HL-60/S4 (cell line): ENCODE measurements around the gene GSK3A.

Experiments used
- in situ Hi-C: fragments of 300-500 bp; cut with MboI; formaldehyde crosslinking; loops from 2 replicates; pipeline ENCODE4 v1.14.3; 2022; ENCODE audit warnings: low sequenced_read_pairs

The GSK3A gene

DNA sequence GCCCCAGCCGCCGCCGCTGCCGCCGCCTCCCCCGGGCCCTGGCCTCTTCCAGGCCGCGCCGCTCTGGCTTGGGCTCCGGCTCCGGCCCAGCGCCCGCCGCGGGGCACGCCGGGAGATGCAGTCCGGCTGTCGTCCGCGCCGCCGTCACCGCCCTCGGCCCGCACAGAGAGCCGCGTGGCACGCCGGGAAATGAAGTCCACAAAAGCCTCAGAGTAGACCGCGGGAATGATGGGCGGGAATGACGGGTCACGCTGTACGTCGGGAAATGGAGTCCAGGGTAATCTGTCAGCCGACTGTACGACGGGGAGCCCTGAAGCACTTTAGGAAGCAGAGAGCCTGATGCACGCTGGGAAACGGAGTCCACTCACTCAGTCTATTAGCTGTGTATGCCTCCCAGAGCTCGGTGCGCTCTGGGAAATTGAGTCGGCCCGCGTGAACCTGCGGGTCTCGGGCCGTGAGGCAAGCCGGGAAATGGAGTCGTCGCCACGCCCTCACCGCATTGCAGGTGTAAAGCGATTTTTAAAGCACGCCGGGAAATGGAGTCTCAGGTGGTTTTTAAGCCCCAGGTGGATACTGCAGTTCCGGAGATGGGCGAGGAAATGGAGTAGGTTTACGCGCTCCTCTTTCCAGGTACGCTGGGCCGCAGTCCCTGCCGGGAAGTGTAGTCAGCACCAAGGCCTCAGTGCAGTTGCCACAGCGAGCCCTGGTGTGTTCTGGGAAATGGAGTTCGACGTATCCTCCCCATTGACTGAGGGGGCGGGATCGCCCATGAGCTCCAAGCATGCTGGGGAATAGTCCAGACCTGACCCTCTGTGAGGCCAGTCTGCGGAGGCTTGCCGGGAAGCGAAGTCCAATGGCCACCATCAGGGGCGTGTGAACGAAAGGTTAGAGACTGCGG lies at the start of gene GSK3A:
TSS of gene GSK3A (minus strand) at position 91 of the 898 bp plus-strand sequence. CDS start 137 bp downstream, outside the sequence.
- in situ Hi-C loops = no loop called here

DNA sequence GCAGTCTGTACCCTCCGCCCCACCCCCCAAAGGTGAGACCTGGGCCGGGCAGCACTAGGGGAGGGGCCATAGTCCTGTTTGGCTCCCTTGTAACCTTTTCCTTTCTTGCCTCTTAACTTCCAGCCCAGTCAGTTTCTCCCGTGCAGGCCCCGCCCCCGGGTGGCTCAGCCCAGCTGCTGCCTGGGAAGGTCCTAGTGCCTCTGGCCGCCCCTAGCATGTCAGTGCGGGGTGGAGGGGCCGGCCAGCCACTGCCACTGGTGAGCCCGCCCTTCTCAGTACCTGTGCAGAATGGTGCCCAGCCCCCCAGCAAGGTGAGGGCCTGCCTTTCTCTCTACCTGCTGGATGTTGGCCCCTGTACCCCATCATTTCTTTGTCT lies 49.0 kb upstream of the GSK3A start:
- in situ Hi-C loops = no loop called here

DNA sequence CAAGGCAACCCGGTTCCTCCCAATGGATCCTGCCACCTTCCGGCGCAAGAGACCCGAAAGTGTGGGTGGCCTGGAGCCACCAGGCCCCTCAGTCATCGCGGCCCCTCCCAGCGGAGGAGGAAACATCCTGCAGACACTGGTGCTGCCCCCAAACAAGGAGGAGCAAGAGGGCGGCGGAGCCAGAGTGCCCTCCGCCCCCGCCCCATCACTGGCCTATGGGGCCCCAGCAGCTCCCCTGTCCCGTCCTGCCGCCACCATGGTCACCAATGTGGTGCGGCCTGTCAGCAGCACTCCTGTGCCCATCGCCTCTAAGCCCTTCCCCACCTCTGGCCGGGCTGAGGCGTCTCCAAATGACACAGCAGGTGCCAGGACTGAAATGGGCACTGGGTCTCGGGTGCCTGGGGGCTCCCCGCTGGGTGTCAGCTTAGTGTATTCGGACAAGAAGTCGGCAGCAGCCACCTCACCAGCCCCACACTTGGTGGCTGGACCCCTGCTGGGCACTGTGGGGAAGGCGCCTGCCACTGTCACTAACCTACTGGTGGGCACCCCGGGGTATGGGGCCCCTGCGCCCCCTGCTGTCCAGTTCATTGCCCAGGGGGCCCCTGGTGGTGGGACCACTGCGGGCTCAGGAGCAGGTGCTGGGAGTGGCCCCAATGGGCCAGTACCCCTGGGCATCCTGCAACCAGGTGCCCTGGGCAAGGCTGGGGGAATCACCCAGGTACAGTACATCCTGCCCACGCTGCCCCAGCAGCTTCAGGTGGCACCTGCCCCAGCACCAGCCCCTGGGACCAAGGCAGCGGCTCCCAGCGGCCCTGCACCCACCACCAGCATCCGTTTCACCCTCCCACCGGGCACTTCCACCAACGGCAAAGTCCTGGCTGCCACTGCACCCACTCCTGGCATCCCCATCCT lies 48.4 kb upstream of the GSK3A start:
- in situ Hi-C loops = no loop called here

DNA sequence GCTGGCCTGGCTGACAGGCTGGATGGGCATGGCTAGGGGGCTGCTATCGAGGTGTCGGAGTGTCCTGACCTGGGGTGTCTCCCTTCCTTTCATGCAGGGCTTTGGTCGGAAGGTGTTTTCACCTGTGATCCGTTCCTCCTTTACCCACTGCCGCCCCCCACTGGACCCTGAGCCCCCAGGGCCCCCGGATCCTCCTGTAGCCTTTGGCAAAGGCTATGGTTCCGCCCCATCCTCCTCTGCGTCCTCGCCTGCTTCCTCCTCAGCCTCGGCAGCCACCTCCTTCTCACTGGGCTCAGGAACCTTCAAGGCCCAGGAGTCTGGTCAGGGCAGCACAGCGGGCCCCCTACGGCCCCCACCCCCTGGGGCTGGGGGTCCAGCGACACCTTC lies 47.7 kb upstream of the GSK3A start:
- in situ Hi-C loops = no loop called here

DNA sequence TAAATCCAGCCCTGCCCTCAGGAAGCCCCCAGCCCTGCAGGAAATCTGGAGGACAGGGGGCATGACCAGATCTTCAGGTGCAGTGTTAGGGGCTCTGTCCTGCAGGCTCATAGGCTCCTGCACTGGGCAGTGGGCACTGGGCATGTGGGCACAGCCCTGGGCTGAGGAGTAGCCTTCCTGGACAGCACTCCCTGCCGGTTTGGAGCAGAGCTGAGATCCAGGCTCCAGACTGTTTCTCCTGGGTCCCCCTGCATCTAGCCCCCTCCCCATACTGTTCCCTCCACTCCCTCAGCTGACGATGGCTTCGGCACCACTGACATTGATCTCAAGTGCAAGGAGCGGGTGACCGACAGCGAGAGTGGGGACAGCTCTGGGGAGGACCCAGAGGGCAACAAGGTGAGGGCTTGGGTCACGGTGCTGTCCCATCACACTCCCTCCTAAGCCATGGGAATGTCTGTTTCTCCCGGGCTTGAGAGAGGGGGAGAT lies 47.2 kb upstream of the GSK3A start:
- in situ Hi-C loops = no loop called here

DNA sequence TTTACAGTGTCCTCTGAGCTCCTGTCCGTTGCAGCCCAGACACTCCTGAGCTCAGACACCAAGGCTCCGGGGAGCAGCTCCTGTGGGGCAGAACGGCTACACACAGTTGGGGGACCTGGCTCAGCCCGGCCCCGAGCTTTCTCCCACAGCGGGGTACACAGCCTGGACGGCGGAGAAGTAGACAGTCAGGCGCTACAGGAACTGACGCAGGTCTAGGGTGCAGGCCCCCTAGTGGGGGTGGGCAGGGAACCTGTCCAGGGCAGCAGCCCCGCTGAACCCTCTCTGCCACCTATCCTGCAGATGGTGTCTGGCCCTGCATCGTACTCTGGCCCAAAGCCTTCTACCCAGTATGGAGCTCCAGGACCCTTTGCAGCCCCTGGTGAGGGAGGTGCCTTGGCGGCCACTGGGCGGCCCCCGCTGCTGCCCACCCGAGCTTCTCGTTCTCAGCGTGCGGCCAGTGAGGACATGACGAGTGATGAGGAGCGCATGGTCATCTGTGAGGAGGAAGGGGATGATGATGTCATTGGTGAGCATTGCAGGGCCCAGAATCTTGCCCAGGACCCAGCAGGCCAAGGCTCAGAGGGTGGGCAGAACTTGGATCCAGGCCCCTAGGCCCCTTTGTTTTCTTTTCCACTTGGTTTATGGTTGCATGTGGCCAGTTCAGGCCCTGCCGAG lies 46.6 kb upstream of the GSK3A start:
- in situ Hi-C loops = no loop called here

DNA sequence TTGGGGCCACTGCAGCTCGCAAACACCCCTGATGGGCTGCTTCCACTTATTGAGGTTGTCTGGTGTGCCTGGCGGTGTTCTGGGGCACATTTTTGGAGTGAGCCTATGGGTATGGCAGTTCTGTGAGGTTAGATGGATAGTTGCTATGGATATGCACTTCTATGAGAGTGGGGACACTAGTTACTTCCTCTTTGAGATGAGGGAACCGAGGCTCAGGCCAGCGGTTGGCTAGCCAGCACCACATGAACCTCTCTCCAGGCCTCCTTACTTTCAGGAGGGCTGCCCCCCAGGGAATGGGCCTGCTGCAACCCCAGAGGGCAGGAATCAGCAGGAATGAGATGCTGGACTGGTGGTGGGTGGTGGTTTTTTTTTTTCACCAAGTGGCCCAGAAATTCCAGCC lies 46.0 kb upstream of the GSK3A start:
- in situ Hi-C loops = no loop called here

DNA sequence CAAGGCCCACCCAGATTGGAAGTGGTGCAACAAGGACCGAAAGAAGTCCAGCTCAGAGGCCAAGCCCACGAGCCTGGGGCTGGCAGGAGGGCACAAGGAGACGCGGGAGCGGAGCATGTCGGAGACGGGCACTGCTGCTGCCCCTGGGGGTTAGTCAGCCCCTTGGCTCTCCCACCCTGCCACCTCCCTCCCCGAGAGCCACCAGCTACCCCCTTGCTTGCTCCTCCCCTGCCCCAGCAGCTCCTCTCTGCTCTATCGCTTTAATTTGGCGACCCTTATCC lies 45.4 kb upstream of the GSK3A start:
- in situ Hi-C loops = no loop called here

DNA sequence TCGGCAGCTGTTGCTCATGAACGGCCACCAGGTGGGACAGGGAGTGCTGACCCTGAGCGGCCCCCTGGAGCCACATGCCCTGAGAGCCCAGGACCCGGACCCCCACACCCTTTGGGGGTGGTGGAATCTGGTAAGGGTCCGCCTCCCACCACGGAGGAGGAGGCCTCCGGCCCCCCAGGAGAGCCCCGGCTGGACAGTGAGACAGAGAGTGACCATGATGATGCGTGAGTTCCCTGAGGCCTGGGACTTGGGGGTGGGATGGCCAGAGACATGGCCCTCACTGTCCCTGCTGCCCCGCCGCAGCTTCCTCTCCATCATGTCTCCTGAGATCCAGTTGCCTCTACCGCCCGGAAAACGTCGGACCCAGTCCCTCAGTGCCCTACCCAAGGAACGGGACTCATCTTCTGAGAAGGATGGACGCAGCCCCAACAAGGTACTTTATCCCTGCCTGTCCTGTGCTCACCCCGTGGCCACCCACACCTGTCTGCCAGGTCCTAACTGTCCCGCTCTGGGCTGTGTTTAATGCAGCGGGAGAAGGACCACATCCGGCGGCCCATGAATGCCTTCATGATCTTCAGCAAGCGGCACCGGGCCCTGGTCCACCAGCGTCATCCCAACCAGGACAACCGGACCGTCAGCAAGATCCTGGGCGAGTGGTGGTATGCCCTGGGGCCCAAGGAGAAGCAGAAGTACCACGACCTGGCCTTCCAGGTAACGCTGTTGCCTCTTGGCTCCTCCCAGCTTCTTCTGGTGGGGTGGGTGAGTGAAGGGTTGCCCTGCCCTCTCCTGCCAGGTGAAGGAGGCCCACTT lies 44.8 kb upstream of the GSK3A start:
- in situ Hi-C loops = no loop called here

DNA sequence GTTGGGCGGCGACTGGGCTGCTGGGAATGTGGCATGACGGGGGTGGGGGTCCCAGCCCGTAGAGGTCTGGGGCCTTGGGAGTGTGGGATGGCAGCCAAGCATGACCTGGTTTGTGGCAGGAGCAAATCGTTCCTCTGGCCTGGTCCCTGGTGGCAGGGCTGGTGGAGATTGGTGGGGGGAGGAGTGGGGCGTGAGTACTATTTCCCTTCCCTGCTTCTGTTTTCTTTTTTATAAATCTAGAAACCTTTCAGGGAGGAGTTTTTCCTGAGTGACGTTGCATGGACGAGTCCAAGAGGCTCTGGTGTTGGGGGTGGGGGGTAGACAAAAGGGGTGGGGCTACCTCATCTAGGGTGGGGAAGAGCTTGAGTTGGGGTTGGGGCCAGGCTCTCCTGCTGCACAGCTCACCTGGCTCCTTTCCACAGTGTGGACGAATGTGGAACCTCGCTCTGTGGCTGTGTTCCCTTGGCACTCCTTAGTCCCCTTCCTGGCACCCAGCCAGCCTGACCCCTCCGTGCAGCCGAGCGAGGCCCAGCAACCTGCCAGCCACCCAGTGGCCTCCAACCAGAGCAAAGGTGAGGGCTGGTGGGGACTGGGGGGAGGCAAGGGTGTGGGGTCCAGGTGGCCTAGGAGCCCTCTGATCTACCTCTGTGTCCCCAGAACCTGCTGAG lies 44.1 kb upstream of the GSK3A start:
- in situ Hi-C loops = no loop called here

DNA sequence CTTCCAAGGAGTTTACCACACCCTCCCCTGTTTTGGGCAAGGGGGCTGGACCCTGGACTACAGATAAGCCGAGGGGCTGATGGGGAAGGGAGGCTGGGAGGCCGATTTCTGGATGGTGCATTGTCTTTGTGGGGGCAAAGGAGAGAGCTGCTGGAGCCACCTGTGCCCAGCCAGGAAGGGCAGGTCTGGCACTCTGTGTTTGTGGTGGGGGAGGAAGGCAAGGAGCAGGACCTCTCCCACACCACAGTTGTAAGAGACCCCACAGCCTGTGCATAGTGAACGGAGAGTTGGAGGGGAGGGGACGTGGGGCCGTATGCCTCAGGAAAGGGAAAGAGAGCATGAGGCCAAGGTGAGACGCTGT lies 43.6 kb upstream of the GSK3A start:
- in situ Hi-C loops = no loop called here

DNA sequence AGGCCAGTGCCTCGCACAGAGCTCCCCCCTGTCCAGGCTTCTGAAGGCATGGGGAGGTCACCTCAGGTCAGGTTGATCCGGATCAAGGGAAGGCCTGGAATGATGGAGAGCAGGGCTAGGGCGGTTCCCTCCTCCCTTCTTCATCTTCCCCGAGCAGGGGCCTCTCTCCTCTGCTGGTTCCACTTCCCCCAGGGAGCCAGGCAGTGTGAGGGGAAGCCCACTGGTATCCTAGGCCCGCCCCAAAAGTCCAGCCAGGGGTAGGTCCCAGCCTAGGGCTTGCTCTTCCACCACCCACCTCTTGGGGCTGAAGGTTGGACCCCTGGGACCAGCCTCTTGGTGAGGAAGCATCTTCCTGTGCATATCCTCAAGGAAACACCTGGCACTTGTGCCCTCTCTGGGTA lies 43.1 kb upstream of the GSK3A start:
- in situ Hi-C loops = no loop called here

DNA sequence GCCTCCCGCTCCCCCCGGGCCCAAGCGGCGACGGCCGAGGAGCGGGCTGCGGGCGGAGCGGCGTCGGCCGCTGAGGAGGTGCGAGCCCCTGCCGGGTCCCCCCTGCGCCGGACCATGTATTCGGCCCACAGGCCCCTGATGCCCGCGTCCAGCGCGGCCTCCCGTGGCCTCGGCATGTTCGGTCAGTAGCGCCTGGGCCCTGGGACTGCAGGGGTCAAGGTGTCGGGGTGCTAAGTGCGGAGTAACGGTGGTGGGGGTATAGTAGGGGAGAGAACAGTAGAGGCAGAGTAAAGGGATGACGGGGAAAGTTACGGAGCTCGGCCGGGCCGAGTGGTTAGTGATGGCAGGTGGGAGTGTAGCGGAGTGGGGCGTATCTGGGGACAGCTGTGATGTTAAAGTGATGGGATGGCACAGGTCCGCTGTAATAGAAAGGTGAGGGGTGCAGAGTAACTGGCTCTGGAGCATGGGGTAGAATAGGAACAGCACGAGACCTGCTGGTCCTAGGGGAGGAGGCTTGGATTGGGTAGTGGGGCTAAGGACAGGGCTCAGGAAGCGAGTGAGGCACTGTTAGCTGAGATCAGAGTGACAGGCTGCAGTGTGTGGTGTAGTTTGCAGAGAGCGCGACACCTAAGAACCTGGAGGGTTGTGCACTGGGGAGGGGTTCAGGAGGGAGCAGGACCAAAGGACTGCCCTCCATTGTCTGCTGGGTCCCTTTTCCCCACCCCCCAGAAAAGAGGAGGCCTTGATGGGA lies 42.4 kb upstream of the GSK3A start:
- in situ Hi-C loops = no loop called here

DNA sequence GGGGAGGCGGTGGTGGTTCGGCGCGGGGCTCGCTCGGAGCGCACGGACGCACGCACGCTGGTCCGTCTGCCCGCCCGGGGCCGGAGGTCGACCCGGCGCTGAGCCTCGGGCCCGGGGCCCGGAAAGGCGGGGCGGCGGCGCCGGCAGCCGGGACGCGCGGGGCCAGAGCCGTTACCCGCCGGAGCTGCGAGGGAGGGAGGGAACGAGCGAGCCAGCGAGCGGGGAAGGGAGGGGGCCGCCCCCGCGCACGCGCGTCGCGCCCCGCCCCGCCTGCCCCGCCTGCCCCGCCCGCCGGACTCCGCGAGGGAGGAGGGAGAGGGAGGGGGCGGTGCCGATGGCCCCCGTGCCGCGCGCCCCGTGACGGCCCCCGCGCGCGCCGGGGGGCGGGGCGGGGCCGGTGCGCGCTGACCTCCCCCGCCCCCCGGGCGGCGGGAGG lies 41.7 kb upstream of the GSK3A start:
- in situ Hi-C loops = no loop called here

DNA sequence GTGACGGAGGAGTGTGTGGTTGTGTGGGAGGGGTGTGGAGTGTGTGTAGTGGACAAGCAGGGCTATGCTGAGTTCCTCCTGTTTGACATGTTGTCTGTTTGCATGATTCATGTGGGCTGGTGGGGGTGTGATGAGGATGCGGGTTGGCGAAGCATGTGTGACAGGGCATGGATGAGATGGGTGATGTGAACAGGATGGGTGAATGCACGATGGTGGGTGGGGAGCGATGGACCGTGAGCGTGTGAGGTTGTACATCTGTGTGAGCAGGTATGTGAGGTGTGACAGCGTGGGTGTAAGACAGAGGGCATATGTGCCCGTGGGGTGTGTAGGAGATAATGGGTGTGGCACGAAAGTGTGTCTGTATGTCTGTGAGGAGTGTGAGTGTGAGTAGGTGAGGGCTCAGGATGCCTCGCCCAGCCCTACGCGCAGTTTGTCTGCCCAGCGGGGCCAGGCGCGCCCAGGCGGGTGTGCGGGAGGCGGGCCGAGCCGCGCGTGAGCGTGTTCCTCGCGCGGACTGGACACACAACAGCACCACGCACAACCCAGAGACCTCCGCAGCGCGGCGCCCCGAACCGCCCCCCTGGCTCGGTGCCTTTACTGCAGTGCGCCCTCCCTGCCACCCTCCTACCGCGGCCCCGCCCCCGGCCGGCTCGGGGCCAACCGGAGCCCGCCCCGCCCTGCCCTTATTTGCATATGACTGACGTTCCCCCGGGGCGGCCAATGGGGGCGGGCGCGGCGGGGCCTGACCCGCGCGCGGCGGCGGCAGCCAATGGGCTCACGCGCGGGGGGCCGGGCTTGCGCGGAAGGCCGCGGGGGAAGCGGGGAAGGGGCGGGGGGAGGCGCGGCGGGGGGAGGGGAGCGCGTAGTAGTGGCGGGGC lies 41.0 kb upstream of the GSK3A start:
- in situ Hi-C loops = no loop called here

DNA sequence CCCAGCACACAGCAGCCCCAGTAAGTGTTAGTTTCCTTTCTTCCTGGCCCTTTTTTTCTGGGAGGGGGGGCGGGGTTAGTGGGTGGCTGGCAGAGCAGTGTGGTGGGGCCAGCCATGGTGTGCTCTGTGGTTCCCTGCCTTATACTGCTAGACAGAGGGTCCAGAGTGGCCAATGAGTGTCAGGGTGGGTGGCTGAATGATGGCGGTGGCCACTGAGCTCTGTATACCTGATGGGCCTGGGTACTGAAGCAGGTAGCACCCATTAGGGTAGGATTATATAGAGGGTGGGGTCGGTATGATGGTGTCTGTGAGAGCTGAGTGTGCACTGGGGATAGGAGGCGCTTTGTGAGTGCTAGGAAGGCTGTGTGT lies 40.4 kb upstream of the GSK3A start:
- in situ Hi-C loops = no loop called here

DNA sequence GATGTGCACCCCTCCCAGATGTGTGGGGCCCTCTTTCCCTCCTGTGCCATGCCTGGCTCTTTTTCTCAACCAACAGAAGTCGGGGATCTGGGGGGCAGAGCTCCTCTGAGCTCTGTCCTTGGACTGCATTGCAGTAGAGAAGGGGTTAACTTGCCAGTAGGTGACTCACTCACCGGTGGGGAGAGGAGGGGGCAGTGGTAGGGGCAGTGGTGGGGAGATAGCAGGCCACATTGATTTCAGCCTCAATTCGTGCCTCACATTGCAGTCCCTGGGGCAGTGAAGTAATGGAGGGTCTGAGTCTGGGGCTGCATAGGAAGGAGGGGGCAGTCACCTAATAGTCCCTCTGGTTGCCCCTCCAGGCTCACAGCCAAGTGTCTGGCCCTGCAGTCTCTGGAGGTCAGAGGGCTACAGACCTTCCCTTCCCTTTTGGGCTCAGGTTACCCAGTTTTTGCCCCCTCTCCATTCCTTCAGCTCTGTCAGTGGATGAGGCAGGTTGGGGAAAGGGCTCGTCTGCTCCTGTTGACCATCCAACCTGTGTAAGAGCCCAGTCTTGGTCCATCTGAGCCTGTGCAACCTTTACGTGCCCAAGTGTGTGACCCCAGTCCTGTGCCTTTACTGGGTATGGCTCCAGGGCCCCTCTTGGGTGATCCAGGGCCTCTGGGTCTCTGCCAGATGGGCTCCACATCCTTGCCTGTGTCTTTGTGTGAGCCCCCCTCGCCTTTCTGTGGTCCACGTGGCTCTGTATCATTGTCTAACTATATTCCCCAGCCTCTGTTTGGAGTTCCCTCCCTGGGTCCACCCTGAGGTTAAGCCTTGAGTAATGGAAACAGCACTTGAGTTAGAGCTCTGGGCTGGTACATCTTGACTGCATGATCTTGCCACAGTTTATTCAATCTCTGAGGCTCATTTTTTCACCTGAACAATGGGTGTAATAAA lies 39.7 kb upstream of the GSK3A start:
- in situ Hi-C loops = no loop called here
